ENCODE results near the gene COL5A3.
A peak's percentile ranks its signal among the peaks of the same experiment; 100 is the strongest.
"Not testable (repeated sequence)": the region's sequence is repeated elsewhere in the genome, so short reads cannot be mapped to it uniquely, and the experiment has no call there.

COL5A3 gene

GRCh38 chr19:9937001-9937411 lies 73.3 kb downstream of the COL5A3 start:
- no peak for DNase-seq (ENCODE audit: low spot score)

DNA sequence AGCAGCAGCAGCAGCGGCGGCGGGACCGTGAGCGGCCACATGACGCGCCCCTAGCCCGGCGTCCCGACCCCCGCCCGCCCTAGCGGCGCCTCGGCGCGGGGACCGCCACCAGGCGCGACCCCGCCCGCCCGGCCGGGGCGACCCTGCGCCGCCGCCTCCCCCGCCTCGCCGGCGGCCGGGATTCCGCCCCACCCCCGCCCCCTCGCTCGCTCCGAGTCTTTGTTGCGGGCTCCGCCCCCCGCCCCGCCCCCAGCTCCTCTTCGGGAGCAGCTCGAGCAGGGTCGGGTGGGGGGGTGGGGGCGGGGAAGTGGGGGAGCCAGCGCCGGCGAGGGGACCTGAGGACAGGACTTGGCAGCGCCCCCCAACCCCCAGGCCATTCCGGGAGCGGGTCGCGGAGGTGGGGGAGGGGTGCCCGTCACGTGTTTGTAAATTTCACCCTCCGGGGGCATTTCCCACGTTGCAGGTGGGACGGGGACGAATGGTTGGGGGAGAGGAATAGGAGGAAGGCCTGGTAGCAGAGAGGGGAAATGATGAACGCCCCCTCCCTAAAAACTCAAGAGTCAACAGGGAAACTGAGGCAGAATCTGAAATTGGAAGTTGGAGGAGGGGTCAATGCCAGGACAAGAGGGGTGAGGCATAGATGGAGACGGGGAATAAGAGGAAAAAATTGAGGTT lies 73.8 kb downstream of the COL5A3 start, which contains the start of gene OLFM2:
Gene OLFM2, minus strand, starts transcription at position 190 of the 675 bp plus-strand sequence. Its CDS starts 149 bp downstream, at position 41.
- no peak for DNase-seq (ENCODE audit: low spot score)

GRCh38 chr19:9935506-9936325 lies 74.6 kb downstream of the COL5A3 start:
- no peak for DNase-seq (ENCODE audit: low spot score)

DNA sequence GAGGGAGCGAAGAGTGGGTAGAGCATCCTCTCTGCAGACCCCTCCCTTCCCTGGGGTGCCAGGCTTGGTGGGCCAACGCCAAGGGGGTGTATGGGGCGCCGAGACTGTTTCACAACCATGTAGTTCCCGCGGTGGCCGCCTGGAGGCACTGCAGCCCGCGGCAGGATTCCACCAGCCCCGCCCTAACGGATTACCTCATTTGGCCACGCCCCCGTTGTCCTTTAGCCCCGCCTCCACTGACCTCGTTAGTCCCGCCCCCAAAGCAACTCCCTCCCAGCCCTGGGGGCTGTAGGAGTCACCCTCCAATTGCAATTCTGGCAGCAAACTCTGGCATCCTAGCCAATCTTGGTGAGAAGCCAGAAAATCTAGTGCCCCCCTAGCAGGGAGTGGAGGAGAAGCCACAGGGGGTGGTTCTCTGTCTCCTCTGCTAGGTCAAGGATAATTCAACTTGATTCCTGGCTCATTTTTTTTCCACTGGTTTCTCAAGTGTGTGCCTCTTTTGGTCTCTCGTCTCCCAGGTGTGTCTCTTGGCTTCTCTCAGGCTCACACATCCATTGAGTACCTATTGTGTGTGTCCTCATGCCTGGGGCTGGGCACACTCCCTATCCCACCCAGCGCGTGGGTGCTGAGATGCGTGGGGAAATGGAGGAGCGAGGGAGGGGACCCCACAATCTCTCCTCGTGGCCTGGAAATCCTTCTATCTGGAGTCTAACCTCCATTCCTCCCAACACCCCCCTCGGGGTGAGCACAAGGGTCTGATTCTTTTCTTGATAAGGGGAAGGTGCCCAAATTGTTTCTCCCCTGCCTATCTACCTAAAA lies 76.0 kb downstream of the COL5A3 start:
- DNase-seq (ENCODE audit: low spot score) = peak; percentile 47

GRCh38 chr19:9932835-9933234 lies 77.5 kb downstream of the COL5A3 start:
- DNase-seq (ENCODE audit: low spot score) = no peak

GRCh38 chr19:9931629-9932028 lies 78.7 kb downstream of the COL5A3 start:
- DNase-seq (ENCODE audit: low spot score) = no peak

- DNase-seq (ENCODE audit: low spot score) = no peak
Measured at GRCh38 chr19:9923440-9923839, 86.9 kb downstream of the COL5A3 start.

DNA sequence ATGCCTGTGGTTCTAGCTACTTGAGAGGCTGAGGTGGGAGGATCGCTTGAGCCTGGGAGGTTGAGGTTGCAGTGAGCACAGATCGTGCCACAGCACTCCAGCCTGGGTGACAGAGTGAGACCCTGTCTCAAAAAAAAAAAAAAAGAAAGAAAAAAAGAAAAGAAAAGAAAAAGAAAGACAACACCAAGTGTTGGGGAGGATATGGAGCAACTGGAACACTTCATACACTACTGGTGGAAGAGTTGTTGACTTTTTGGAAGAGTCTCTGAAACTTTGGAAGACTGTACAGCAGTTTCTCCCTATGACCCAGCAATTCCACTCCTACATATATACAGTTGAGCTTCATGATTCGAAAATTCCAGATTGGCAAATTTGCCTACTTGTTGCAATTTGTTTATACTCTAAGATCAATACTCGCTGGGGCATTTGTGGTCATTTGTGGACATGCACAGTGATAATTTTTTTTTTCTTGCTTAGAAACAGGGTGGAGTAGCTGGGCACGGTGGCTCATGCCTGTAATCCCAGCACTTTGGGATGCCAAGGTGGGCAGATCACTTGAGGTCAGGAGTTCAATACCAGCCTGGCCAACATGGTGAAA lies 87.4 kb downstream of the COL5A3 start:
- not testable (repeated sequence) for DNase-seq (ENCODE audit: low spot score)

DNA sequence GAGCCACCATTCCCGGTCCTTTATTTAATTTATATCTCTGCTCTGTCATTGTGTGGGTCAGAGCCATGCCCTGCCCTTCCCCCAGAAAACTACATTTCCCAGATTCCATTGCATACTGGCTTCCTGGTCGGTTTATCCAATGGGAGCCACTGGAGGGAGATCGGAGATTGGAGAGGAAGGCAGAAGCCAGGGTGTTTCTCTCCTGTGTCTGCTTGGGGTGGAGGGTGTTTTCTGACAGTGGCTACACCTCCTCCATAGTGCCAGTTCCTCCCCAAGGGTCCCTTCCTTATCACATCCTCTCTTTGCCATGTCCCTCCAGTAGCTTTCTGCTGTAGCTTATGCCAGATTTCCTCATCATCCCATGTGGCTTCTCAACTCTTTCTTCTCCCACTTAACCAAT lies 93.0 kb downstream of the COL5A3 start:
- DNase-seq (ENCODE audit: low spot score) = peak; percentile 61

- no peak for DNase-seq (ENCODE audit: low spot score)
Measured at GRCh38 chr19:9916719-9917118, 93.6 kb downstream of the COL5A3 start.

DNA sequence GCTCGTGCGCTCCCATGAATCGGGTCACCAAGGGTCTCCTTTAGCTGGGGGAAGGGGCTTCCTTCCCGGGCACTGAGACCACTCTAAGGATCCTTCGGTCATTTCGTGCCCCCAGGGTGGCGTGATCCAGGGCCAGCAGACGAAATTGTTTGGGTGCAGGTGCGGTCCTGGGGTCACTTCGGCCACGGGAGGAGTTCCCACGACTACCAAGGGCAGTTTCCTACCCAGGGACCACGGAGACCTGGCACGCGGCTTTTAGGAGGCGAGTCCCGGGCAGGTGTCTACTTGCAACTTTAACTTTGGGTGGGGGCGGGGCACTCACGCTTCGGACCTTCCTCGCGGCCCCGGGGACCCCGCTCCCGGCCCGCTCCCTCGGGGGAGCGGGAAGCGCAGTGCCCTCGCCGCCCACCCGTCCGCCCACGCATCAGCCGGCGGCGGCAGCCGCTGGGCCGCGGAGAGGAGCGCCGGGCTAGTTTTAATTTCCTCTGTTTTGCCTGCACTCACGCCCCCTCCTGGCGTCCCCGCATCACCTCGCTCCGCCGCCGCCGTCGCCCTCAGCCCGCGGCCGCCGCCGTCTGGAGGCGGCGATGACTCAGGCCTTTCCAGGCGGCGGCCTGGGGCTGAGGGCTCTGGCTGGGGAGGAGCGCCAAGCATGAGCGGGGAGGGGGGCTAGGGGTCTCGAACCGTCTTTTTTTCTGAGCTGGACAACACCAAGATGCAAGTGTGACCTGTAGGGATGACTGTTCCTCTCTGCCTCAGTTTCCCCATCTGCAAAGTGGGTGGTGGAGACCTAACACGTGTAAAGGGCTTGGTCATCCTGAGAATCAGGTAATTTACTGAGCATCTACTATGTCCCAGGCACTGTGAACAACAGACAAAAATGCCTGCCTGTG lies 95.7 kb downstream of the COL5A3 start:
- peak; percentile 72 for DNase-seq (ENCODE audit: low spot score)

- no peak for DNase-seq (ENCODE audit: low spot score)
Measured at GRCh38 chr19:9914001-9914314, 96.3 kb downstream of the COL5A3 start.

- DNase-seq (ENCODE audit: low spot score) = no peak
Measured at GRCh38 chr19:9913237-9914000, 96.9 kb downstream of the COL5A3 start.

DNA sequence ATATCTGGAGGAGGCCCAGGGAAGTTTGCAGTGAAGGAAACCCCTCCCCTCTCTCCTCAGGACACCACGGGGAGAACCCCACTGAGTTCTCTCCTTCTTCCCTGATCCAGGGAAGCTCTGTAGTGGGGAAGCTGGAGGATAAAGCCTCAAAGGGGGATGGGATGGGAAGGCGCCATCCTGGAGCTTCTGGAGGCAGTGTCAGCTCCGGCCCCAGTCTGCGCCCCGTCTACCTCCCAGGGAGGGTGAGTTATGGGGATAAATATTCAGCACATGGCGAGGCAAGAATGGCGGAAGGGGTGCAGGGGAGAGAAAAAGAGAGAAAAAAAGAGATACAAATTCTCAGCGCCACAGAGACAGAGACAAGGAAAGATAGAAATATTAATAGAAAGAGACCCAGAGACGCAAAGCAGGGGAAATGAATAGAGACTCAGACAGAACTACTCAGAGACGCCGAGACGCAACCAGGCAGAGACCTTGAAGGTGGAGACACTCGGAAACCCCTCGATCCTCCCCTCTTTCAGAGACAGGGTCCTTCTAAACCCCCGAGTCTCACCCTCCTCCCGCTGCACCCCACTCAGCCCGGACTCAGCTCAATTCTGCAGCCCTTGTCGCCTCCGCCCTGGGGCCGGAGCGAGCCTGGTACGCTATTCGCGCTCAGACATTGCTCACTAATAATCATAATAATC lies 97.6 kb downstream of the COL5A3 start:
- DNase-seq (ENCODE audit: low spot score) = no peak

- DNase-seq (ENCODE audit: low spot score) = no peak
Measured at GRCh38 chr19:9911524-9912185, 98.6 kb downstream of the COL5A3 start.

- DNase-seq (ENCODE audit: low spot score) = no peak
Measured at GRCh38 chr19:9910625-9911024, 99.7 kb downstream of the COL5A3 start.

All from SW480 (cell line).